ENCODE data around the gene TAF1C. TPM values are rescaled to one million over a fixed set of nuclear protein-coding genes. Genes with fewer than 3 reads are reported as not detected.

TAF1C gene
- total RNA-seq, 3 donors from 2014 or later (not counting 1 experiment from before 2014, with no cell fraction given), result 89.0 to 97.7 (median 91.9) TPM

DNA sequence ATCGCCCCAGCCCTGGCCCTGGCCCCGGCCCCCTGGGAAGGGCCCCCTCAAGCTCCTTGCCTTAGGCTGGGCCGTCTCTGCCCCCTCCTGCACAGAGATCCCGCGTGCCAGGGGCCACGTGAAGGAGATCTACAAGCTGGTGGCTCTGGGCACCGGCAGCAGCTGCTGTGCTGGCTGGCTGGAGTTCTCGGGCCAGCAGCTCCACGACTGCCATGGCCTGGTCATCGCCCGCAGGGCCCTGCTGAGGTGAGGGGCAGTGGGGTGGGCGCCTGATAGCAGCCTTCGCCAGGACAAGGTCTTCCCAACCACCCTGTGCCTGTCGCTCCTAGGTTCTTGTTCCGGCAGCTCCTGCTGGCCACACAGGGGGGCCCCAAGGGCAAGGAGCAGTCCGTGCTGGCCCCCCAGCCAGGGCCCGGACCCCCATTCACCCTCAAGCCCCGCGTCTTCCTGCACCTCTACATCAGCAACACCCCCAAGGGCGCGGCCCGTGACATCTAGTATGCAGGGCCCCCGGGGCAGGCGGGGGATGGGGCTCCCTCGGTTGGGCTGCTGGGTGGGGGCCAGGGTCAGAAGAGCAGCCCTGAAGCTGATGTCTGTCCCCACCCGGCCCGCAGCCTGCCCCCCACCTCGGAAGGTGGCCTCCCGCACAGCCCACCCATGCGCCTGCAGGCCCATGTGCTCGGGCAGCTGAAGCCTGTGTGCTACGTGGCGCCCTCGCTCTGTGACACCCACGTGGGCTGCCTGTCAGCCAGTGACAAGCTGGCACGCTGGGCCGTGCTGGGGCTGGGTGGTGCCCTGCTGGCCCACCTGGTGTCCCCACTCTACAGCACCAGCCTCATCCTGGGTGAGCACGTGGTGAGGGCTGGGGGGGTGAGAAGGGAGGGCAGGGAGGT lies 8.6 kb upstream of the TAF1C start:
- Mint-ChIP-seq H3K9me3 (no peaks in the 10 kb centered on the region), H3K36me3 (no peaks in the 10 kb centered on the region), H3K27me3 (ENCODE audit: low read depth in 2 of 2) (peaks cover 0 to 3% of the 10 kb centered on the region in 2 donors), H3K4me1 (peaks cover 0 to 9% of the 10 kb centered on the region in 2 donors), H3K4me3 (no peak overlapping the region), H3K27ac (no peak overlapping the region)
- intact Hi-C loops (cut with micrococcal nuclease), result no loop called here
- 89% methylated on average over 38 of the region's 38 CpGs for WGBS (ENCODE audit: insufficient coverage)
- TF ChIP-seq CTCF (IDR thresholded peaks at IDR 0.05), result no peak
- Histone ChIP-seq H3K4me1 (ENCODE audit: control insufficient read depth, insufficient read depth, low read length) (peaks cover 13% of the 10 kb centered on the region), H3K9me3 (ENCODE audit: control insufficient read depth, insufficient read depth, low read length) (no peaks in the 10 kb centered on the region), H3K27me3 (ENCODE audit: control insufficient read depth, insufficient read depth, low read length) (no peaks in the 10 kb centered on the region), H3K4me3 (ENCODE audit: low read length) (no peak overlapping the region), H3K27ac (ENCODE audit: low read length) (no peak overlapping the region), H3K36me3 (ENCODE audit: control insufficient read depth, insufficient read depth, low read length) (no peaks in the 10 kb centered on the region)
- DNase-seq, result no peak
- ATAC-seq, result no peak

- H3K36me3 Mint-ChIP-seq, result no peaks in the 10 kb centered on the region
- peaks cover 0 to 3% of the 10 kb centered on the region in 2 donors for H3K27me3 Mint-ChIP-seq (ENCODE audit: low read depth in 2 of 2)
- Histone ChIP-seq H3K27ac (ENCODE audit: low read length) (no peak overlapping the region), H3K27me3 (ENCODE audit: control insufficient read depth, insufficient read depth, low read length) (no peaks in the 10 kb centered on the region), H3K4me1 (ENCODE audit: control insufficient read depth, insufficient read depth, low read length) (peaks cover 13% of the 10 kb centered on the region), H3K36me3 (ENCODE audit: control insufficient read depth, insufficient read depth, low read length) (no peaks in the 10 kb centered on the region), H3K9me3 (ENCODE audit: control insufficient read depth, insufficient read depth, low read length) (no peaks in the 10 kb centered on the region), H3K4me3 (ENCODE audit: low read length) (no peak overlapping the region)
- peak overlapping the region; percentile 61 for H3K4me3 Mint-ChIP-seq
- peak overlapping the region; percentile 57 to 76 for H3K27ac Mint-ChIP-seq
- TF ChIP-seq CTCF (IDR thresholded peaks at IDR 0.05), result no peak
- H3K4me1 Mint-ChIP-seq, result peaks cover 0 to 9% of the 10 kb centered on the region in 2 donors
- no peaks in the 10 kb centered on the region for H3K9me3 Mint-ChIP-seq
- peak in 1 of 2 donors; percentile 70 for DNase-seq
- WGBS (ENCODE audit: insufficient coverage), result 52% methylated on average over 34 of the region's 34 CpGs
- ATAC-seq, result peak; percentile 48 to 80 (median 78)
- intact Hi-C loops (cut with micrococcal nuclease), result no loop called here
Observed at GRCh38 chr16:84194470-84195200, 7.8 kb upstream of the TAF1C start.

DNA sequence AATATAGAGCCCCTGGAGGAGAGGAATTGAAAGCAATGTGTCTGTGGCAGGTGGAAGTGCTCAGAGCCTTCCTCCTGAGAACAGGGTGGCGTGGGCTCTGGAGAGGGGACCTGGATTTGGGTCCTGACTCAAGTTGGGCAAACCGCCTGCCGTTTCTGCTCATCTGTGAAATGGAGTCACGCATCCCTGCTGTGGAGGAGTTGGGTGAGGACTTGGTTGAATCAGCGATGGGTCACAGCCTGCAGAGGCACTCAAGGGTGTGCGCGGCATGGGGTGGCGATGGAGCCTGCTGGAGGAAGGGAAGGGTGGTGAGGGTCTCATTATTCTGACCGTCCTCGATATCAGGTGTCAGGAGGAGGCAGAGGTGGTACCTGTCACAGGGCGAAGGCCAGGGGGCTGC lies 7.2 kb upstream of the TAF1C start:
- DNase-seq (no peak), ATAC-seq (no peak)
- peaks cover 13% of the 10 kb centered on the region for H3K4me1 ChIP-seq (ENCODE audit: control insufficient read depth, insufficient read depth, low read length)
- H3K36me3 ChIP-seq (ENCODE audit: control insufficient read depth, insufficient read depth, low read length), result no peaks in the 10 kb centered on the region
- Mint-ChIP-seq H3K4me1 (peaks cover 0 to 9% of the 10 kb centered on the region in 2 donors), H3K36me3 (no peaks in the 10 kb centered on the region), H3K27ac (peak overlapping the region; percentile 57 to 76), H3K4me3 (peak overlapping the region; percentile 61), H3K27me3 (ENCODE audit: low read depth in 2 of 2) (peaks cover 0 to 3% of the 10 kb centered on the region in 2 donors), H3K9me3 (no peaks in the 10 kb centered on the region)
- no peak for TF ChIP-seq CTCF (IDR thresholded peaks at IDR 0.05)
- no peaks in the 10 kb centered on the region for H3K9me3 ChIP-seq (ENCODE audit: control insufficient read depth, insufficient read depth, low read length)
- intact Hi-C loops (cut with micrococcal nuclease), result no loop called here
- H3K27me3 ChIP-seq (ENCODE audit: control insufficient read depth, insufficient read depth, low read length), result no peaks in the 10 kb centered on the region
- H3K4me3 ChIP-seq (ENCODE audit: low read length), result no peak overlapping the region
- no peak overlapping the region for H3K27ac ChIP-seq (ENCODE audit: low read length)
- 83% methylated on average over 11 of the region's 11 CpGs for WGBS (ENCODE audit: insufficient coverage)

Data from natural killer cell (primary cell).